Measurements from ENCODE around the gene KLF5. TPM values are rescaled to one million over a fixed set of nuclear protein-coding genes. Genes with fewer than 3 reads are reported as not detected.

The KLF5 gene
- total RNA-seq, 2 donors from 2014 or later, result 6.6 to 17.9 TPM

DNA sequence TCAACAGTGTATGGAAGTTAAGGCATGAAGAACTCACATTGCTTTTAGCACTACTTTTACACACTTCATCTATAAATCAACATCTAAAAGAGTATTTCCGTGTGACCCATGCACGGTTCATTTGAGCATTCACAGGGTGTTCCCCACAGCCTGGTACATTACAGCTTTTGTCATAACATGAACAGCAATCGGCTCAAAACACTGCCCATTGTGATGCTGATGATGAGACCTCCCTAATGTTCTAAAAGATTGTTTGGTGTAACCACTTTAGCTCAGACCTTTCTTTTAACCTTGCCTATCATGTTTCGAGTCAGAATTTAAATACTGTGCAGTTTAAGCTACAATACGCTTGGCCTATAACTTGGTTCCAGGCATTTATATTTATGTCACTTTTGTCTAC, 4.1 kb upstream of the KLF5 start:
- no peak overlapping the region for H3K27ac ChIP-seq
- ATAC-seq, result no peak
- 68 to 71% methylated on average over 5 of the region's 5 CpGs for WGBS, 2 donors

GRCh38 chr13:73055813-73056564, 2.8 kb upstream of the KLF5 start:
- DNase-seq, result no peak
- intact Hi-C loops (cut with DNase I), result no loop called here
- TF ChIP-seq, protein P1, sequence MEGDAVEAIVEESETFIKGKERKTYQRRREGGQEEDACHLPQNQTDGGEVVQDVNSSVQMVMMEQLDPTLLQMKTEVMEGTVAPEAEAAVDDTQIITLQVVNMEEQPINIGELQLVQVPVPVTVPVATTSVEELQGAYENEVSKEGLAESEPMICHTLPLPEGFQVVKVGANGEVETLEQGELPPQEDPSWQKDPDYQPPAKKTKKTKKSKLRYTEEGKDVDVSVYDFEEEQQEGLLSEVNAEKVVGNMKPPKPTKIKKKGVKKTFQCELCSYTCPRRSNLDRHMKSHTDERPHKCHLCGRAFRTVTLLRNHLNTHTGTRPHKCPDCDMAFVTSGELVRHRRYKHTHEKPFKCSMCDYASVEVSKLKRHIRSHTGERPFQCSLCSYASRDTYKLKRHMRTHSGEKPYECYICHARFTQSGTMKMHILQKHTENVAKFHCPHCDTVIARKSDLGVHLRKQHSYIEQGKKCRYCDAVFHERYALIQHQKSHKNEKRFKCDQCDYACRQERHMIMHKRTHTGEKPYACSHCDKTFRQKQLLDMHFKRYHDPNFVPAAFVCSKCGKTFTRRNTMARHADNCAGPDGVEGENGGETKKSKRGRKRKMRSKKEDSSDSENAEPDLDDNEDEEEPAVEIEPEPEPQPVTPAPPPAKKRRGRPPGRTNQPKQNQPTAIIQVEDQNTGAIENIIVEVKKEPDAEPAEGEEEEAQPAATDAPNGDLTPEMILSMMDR (IDR thresholded peaks at IDR 0.05), result no peak
- no peak for TF ChIP-seq POLR2A (IDR thresholded peaks at IDR 0.05)
- WGBS, 2 donors, result 60 to 62% methylated on average over 8 of the region's 8 CpGs
- H3K4me3 ChIP-seq, result no peak overlapping the region
- peaks cover 7% of the 10 kb centered on the region for H3K4me1 ChIP-seq
- no peaks in the 10 kb centered on the region for H3K9me3 ChIP-seq
- H3K36me3 ChIP-seq (replicated peaks in 1 of 2; ENCODE audit: insufficient read depth in 1 of 2, low read depth in 2 of 2), result no peaks in the 10 kb centered on the region
- no peaks in the 10 kb centered on the region for H3K27me3 ChIP-seq
- no peak overlapping the region for H3K27ac ChIP-seq
- ATAC-seq, result no peak

More for the DNA sequence above, 4.1 kb upstream of the KLF5 start:
- intact Hi-C loops (cut with DNase I), result no loop called here
- H3K27me3 ChIP-seq, result no peaks in the 10 kb centered on the region
- TF ChIP-seq, protein P1 (IDR thresholded peaks at IDR 0.05), result no peak
- TF ChIP-seq POLR2A (IDR thresholded peaks at IDR 0.05), result no peak
- no peak for DNase-seq
- H3K4me3 ChIP-seq, result no peak overlapping the region
- no peaks in the 10 kb centered on the region for H3K36me3 ChIP-seq (replicated peaks in 1 of 2; ENCODE audit: insufficient read depth in 1 of 2, low read depth in 2 of 2)
- H3K9me3 ChIP-seq, result no peaks in the 10 kb centered on the region
- peaks cover 7% of the 10 kb centered on the region for H3K4me1 ChIP-seq

- Histone ChIP-seq H3K4me3 (no peak overlapping the region), H3K9me3 (no peaks in the 10 kb centered on the region), H3K36me3 (replicated peaks in 1 of 2; ENCODE audit: insufficient read depth in 1 of 2, low read depth in 2 of 2) (no peaks in the 10 kb centered on the region), H3K4me1 (peaks cover 10% of the 10 kb centered on the region), H3K27me3 (no peaks in the 10 kb centered on the region), H3K27ac (no peak overlapping the region)
- DNase-seq (no peak), ATAC-seq (no peak)
- intact Hi-C loops (cut with DNase I), result no loop called here
- WGBS, 2 donors, result 81 to 88% methylated on average over 4 of the region's 4 CpGs
- TF ChIP-seq, protein P1 (IDR thresholded peaks at IDR 0.05), result no peak
- TF ChIP-seq POLR2A (IDR thresholded peaks at IDR 0.05), result no peak
Measured at GRCh38 chr13:73056565-73056962, 2.2 kb upstream of the KLF5 start.

- TF ChIP-seq POLR2A (IDR thresholded peaks at IDR 0.05), result no peak
- Histone ChIP-seq H3K27ac (no peak overlapping the region), H3K27me3 (no peaks in the 10 kb centered on the region), H3K4me3 (no peak overlapping the region), H3K4me1 (peaks cover 20% of the 10 kb centered on the region), H3K9me3 (no peaks in the 10 kb centered on the region), H3K36me3 (replicated peaks in 1 of 2; ENCODE audit: insufficient read depth in 1 of 2, low read depth in 2 of 2) (no peaks in the 10 kb centered on the region)
- DNase-seq, result no peak
- ATAC-seq, result no peak
- WGBS, 2 donors, result 63 to 78% methylated on average over 4 of the region's 4 CpGs
- intact Hi-C loops (cut with DNase I), result no loop called here
Measured at GRCh38 chr13:73057284-73058063, 1.3 kb upstream of the KLF5 start.

GRCh38 chr13:73058064-73058313, 816 bp upstream of the KLF5 start:
- Histone ChIP-seq H3K36me3 (replicated peaks in 1 of 2; ENCODE audit: insufficient read depth in 1 of 2, low read depth in 2 of 2) (no peaks in the 10 kb centered on the region), H3K4me3 (peak overlapping the region in 1 of 2 donors; percentile 3), H3K9me3 (no peaks in the 10 kb centered on the region), H3K4me1 (peaks cover 21% of the 10 kb centered on the region), H3K27ac (peak overlapping the region in 2 of 4 donors; percentile 86 to 89), H3K27me3 (no peaks in the 10 kb centered on the region)
- DNase-seq (no peak), ATAC-seq (no peak)
- no peak for TF ChIP-seq POLR2A (IDR thresholded peaks at IDR 0.05)
- TF ChIP-seq, protein P1 (IDR thresholded peaks at IDR 0.05), result no peak
- intact Hi-C loops (cut with DNase I), result no loop called here
- WGBS, 2 donors, result 15 to 17% methylated on average over 6 of the region's 6 CpGs

Data from body of pancreas (tissue), 4 donors.